Heart left ventricle (tissue), 13 donors: Measurements from ENCODE around the gene SLC35E3.

ENCODE experiments used
- POLR2A ChIP-seq, 2 donors: fragments of 450-650 bp; IDR thresholded peaks; one replicate each; pipeline ENCODE4 v1.6.1; 2017; ENCODE audit warnings: antibody characterized with exemption in 2 of 2, mild to moderate bottlenecking in 2 of 2, moderate library complexity in 2 of 2
- TF ChIP-seq, protein P1 (sequence below), 12 donors: fragments of 200-600 bp; sonication (generic) in 4 of 12; IDR thresholded peaks; one replicate each; pipeline versions ENCODE4 v1.5.0 to v1.8.0; 2018 to 2022; ENCODE audit warnings: antibody characterized with exemption in 12 of 12, mild to moderate bottlenecking in 5 of 12
- donor health status: ischemic (EF 13 %, LVEDD 7.1; RV severe dilation, severe dysfunction).
- donor health status: DM: no; HTN: yes; CAD: no.
- donor health status: DM: no; HTN: no; CAD: no.
- donor health status: ischemic (EF 25% LVEDD 6.9; RV normal size, moderate dysfunction).
- donor health status: ischemic (EF 25% LVEDD 5.7; RV mildly dilated, moderate dysfunction).
- donor health status: ischemic (EF 35%, LVEDD 5.7; RV mildly dilated, moderate dysfunction).
- donor health status: nonischemic (EF 11% LVEDD 7.7; RV severe dilation, severe dysfunction).
- donor health status: DM: yes; HTN: yes; CAD: no.
- donor health status: PGD.
- donor health status: ischemic (EF 29% LVEDD 5.4; RV normal size, mild dysfunction).
- donor health status: nonischemic (EF 23%, LVEDD 6.1; RV moderate dilation, normal function).

GRCh38 chr12:68785823-68786222 lies 39.8 kb downstream of the SLC35E3 start:
- TF ChIP-seq, protein P1, sequence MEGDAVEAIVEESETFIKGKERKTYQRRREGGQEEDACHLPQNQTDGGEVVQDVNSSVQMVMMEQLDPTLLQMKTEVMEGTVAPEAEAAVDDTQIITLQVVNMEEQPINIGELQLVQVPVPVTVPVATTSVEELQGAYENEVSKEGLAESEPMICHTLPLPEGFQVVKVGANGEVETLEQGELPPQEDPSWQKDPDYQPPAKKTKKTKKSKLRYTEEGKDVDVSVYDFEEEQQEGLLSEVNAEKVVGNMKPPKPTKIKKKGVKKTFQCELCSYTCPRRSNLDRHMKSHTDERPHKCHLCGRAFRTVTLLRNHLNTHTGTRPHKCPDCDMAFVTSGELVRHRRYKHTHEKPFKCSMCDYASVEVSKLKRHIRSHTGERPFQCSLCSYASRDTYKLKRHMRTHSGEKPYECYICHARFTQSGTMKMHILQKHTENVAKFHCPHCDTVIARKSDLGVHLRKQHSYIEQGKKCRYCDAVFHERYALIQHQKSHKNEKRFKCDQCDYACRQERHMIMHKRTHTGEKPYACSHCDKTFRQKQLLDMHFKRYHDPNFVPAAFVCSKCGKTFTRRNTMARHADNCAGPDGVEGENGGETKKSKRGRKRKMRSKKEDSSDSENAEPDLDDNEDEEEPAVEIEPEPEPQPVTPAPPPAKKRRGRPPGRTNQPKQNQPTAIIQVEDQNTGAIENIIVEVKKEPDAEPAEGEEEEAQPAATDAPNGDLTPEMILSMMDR (IDR thresholded peaks at IDR 0.05), result no peak
- TF ChIP-seq POLR2A (IDR thresholded peaks at IDR 0.05), result no peak
